Keratinocyte (primary cell): Measurements from ENCODE around the gene UQCR10. TPM values are rescaled to one million over a fixed set of nuclear protein-coding genes. Genes with fewer than 3 reads are reported as not detected.

ENCODE experiments used
- DNase-seq: peaks from one replicate; pipeline ENCODE4 v3.0.0-alpha.2; 2011; ENCODE audit warnings: low read depth, missing footprints, low spot score
- FAIRE-seq: peaks from 2 replicates; lab custom pipeline; 2011; peaks lifted over from hg19 to GRCh38; lab: Jason Lieb, UNC
- H2AFZ ChIP-seq: 2 replicates; pipeline ENCODE4 v1.6.0; 2012; ENCODE audit warnings: low read length, control low read depth, inconsistent platforms; ENCODE audit not compliant: control insufficient read depth
- H3K27ac ChIP-seq: 2 replicates; pipeline ENCODE4 v1.5.1; 2011; ENCODE audit warnings: low read length; ENCODE audit not compliant: control insufficient read depth, insufficient read depth
- H3K27me3 ChIP-seq: 3 replicates; pipeline ENCODE4 v1.6.0; 2011; ENCODE audit warnings: low read length; ENCODE audit not compliant: control insufficient read depth, insufficient read depth; ENCODE audit errors: extremely low read depth
- H3K36me3 ChIP-seq, 2 experiments: 2 replicates in 1 of 2; 3 replicates in 1 of 2; pipeline ENCODE4 v1.5.1; 2011; ENCODE audit warnings: low read length in 2 of 2, mild to moderate bottlenecking in 1 of 2; ENCODE audit not compliant: control insufficient read depth in 2 of 2, insufficient read depth in 2 of 2; ENCODE audit errors: extremely low read depth in 1 of 2
- H3K4me1 ChIP-seq: 3 replicates; pipeline ENCODE4 v1.5.1; 2011; ENCODE audit warnings: low read length; ENCODE audit not compliant: control insufficient read depth, insufficient read depth; ENCODE audit errors: extremely low read depth
- H3K4me2 ChIP-seq: 3 replicates; pipeline ENCODE4 v1.6.0; 2011; ENCODE audit warnings: low read depth, low read length; ENCODE audit not compliant: control insufficient read depth, insufficient read depth; ENCODE audit errors: extremely low read depth
- H3K4me3 ChIP-seq, 3 experiments: fragments of 200-600 bp in 1 of 3; sonication (generic) in 1 of 3; 2 replicates in 2 of 3; 3 replicates in 1 of 3; pipeline ENCODE4 v1.5.1; 2011 to 2016; ENCODE audit warnings: low read length in 3 of 3, mild to moderate bottlenecking in 3 of 3, control low read depth in 2 of 3, inconsistent platforms in 1 of 3, low read depth in 1 of 3, mixed read lengths in 1 of 3, mixed run types in 1 of 3, moderate library complexity in 1 of 3; ENCODE audit not compliant: control insufficient read depth in 2 of 3, insufficient read depth in 2 of 3; ENCODE audit errors: extremely low read depth in 1 of 3
- H3K79me2 ChIP-seq: 2 replicates; pipeline ENCODE4 v1.6.0; 2012; ENCODE audit warnings: low read length; ENCODE audit not compliant: control insufficient read depth, insufficient read depth
- H3K9ac ChIP-seq: 3 replicates; pipeline ENCODE4 v1.6.0; 2011; ENCODE audit warnings: low read length; ENCODE audit not compliant: control insufficient read depth, insufficient read depth; ENCODE audit errors: extremely low read depth
- H3K9me1 ChIP-seq: 3 replicates; pipeline ENCODE4 v1.6.0; 2011; ENCODE audit warnings: low read length; ENCODE audit not compliant: control insufficient read depth, insufficient read depth; ENCODE audit errors: extremely low read depth
- H3K9me3 ChIP-seq: 2 replicates; pipeline ENCODE4 v1.5.1; 2012; ENCODE audit warnings: low read depth, low read length; ENCODE audit not compliant: control insufficient read depth
- H4K20me1 ChIP-seq: 3 replicates; pipeline ENCODE4 v1.6.0; 2011; ENCODE audit warnings: low read length; ENCODE audit not compliant: control insufficient read depth, insufficient read depth; ENCODE audit errors: extremely low read depth
- EZH2 ChIP-seq: IDR thresholded peaks from one replicate; pipeline ENCODE4 v1.6.1; 2012; ENCODE audit warnings: inconsistent platforms, mild to moderate bottlenecking, low read length, moderate library complexity
- dilution Hi-C: fragments of 300-500 bp; cut with MboI; formaldehyde crosslinking; loops from one replicate; pipeline ENCODE4 v1.7.0; 2020; ENCODE audit warnings: low sequenced_read_pairs; ENCODE audit not compliant: extremely low pct_ligation_motif_present
- polyA plus RNA-seq, 5 experiments: library from polyadenylated mRNA; depleted of rRNA in 3 of 5; stranded (reverse) in 3 of 5; stranded (forward) in 1 of 5; unstranded in 1 of 5; fragments of >200 nt; gene quantifications; 1 replicate in 1 of 5; 2 replicates in 3 of 5; 3 replicates in 1 of 5; pipeline versions ENCODE4 v1.2.1 to v1.2.3, GENCODE V29; 2011 to 2012; ENCODE audit warnings: missing spikeins in 2 of 5, low read depth in 1 of 5, low replicate concordance in 1 of 5
- TF ChIP-seq, protein P1 (sequence below), 3 experiments: IDR thresholded peaks in 1 of 3; conservative IDR thresholded peaks in 1 of 3; optimal IDR thresholded peaks in 1 of 3; 2 replicates in 2 of 3; 3 replicates in 1 of 3; pipeline versions ENCODE3 to v1.5.1; 2011; ENCODE audit warnings: low read length in 3 of 3, mild to moderate bottlenecking in 3 of 3, moderate library complexity in 2 of 3, control low read depth in 1 of 3, inconsistent platforms in 1 of 3; ENCODE audit not compliant: insufficient read depth in 2 of 3; ENCODE audit errors: extremely low read depth in 1 of 3

The UQCR10 gene
- polyA plus RNA-seq, 1 donor (not counting 4 experiments of a cell fraction or from before 2014, with no cell fraction given): 161 TPM

- Histone ChIP-seq H3K27me3 (peaks cover 51% of the 10 kb centered on the region), H3K9me3 (no peaks in the 10 kb centered on the region), H3K9ac (no peak overlapping the region), H3K9me1 (no peaks in the 10 kb centered on the region), H3K4me1 (peaks cover 11% of the 10 kb centered on the region), H3K27ac (no peak overlapping the region), H2AFZ (no peak overlapping the region), H3K79me2 (no peaks in the 10 kb centered on the region), H3K4me3 (no peak overlapping the region), H3K36me3 (no peaks in the 10 kb centered on the region), H4K20me1 (no peaks in the 10 kb centered on the region), H3K4me2 (no peak overlapping the region)
- dilution Hi-C loops: no loop called here
- DNase-seq: no peak
- TF ChIP-seq, protein P1, sequence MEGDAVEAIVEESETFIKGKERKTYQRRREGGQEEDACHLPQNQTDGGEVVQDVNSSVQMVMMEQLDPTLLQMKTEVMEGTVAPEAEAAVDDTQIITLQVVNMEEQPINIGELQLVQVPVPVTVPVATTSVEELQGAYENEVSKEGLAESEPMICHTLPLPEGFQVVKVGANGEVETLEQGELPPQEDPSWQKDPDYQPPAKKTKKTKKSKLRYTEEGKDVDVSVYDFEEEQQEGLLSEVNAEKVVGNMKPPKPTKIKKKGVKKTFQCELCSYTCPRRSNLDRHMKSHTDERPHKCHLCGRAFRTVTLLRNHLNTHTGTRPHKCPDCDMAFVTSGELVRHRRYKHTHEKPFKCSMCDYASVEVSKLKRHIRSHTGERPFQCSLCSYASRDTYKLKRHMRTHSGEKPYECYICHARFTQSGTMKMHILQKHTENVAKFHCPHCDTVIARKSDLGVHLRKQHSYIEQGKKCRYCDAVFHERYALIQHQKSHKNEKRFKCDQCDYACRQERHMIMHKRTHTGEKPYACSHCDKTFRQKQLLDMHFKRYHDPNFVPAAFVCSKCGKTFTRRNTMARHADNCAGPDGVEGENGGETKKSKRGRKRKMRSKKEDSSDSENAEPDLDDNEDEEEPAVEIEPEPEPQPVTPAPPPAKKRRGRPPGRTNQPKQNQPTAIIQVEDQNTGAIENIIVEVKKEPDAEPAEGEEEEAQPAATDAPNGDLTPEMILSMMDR (optimal IDR thresholded peaks at IDR 0.05 in 1 of 3, IDR thresholded peaks at IDR 0.05 in 1 of 3, conservative IDR thresholded peaks at IDR 0.05 in 1 of 3; ENCODE audit: extremely low read depth in 1 of 3, insufficient read depth in 2 of 3, low read length in 3 of 3): no peak
- no peak for TF ChIP-seq EZH2
- no peak for FAIRE-seq
These were observed 46.3 kb upstream of the UQCR10 start for GRCh38 chr22:29720811-29721323.

- dilution Hi-C loops: no loop called here
- Histone ChIP-seq H2AFZ (no peak overlapping the region), H3K9me1 (no peaks in the 10 kb centered on the region), H3K36me3 (no peaks in the 10 kb centered on the region), H4K20me1 (no peaks in the 10 kb centered on the region), H3K9me3 (no peaks in the 10 kb centered on the region), H3K4me1 (peaks cover 11% of the 10 kb centered on the region), H3K27me3 (peaks cover 51% of the 10 kb centered on the region), H3K79me2 (no peaks in the 10 kb centered on the region), H3K4me3 (no peak overlapping the region), H3K27ac (no peak overlapping the region), H3K4me2 (no peak overlapping the region), H3K9ac (no peak overlapping the region)
- DNase-seq: no peak
- TF ChIP-seq, protein P1 (optimal IDR thresholded peaks at IDR 0.05 in 1 of 3, IDR thresholded peaks at IDR 0.05 in 1 of 3, conservative IDR thresholded peaks at IDR 0.05 in 1 of 3; ENCODE audit: extremely low read depth in 1 of 3, insufficient read depth in 2 of 3, low read length in 3 of 3): no peak
- TF ChIP-seq EZH2: no peak
- FAIRE-seq: no peak
These were observed 45.0 kb upstream of the UQCR10 start for GRCh38 chr22:29722151-29722550.
